K562 (cell line): Measurements from ENCODE around the gene MYOCD. TPM values are rescaled to one million over a fixed set of nuclear protein-coding genes. Genes with fewer than 3 reads are reported as not detected.

ENCODE experiments used
- ATAC-seq: fragments of 200-7000 bp; cut with Tn5 transposase; 3 replicates; pipeline ENCODE4 v1.9.1; 2020; ENCODE audit warnings: moderate library complexity
- BruUV-seq: library from RNA; stranded (reverse); fragments of 400-500 nt; replicated peaks from 2 replicates; lab custom pipeline; 2021; lab: Mats Ljungman, UMichigan
- CTCF ChIA-PET: fragments of 300-600 bp; formaldehyde crosslinking; extraction: SDS; loops from one replicate; lab custom pipeline; 2021; ENCODE audit warnings: low intra/inter-chr PET ratio; lab: Yijun Ruan, JAX
- POLR2A ChIA-PET: fragments of 300-600, 350-650 bp; sonication (Branson Sonifier 250); formaldehyde crosslinking; extraction: SDS; loops from one replicate; lab custom pipeline; 2021; ENCODE audit warnings: antibody characterized with exemption, inconsistent platforms; lab: Yijun Ruan, JAX
- DNase-seq, 4 experiments: peaks; one replicate each; pipeline versions ENCODE4 v3.0.0 to v3.0.0-alpha.2; 2011 to 2018; ENCODE audit warnings: low spot score in 3 of 4, mixed read lengths in 3 of 4; ENCODE audit errors: extremely low read depth in 1 of 4
- FAIRE-seq: peaks from 2 replicates; lab custom pipeline; 2011; peaks lifted over from hg19 to GRCh38; lab: Jason Lieb, UNC
- H2AFZ ChIP-seq: 2 replicates; pipeline ENCODE4 v1.6.0; 2011; ENCODE audit warnings: low read depth, low read length, control low read depth, inconsistent platforms
- H3K27ac ChIP-seq: fragments of 200-600 bp; 3 replicates; pipeline ENCODE4 v1.8.0; 2011; ENCODE audit warnings: low read depth, mild to moderate bottlenecking, control low read depth, inconsistent platforms, low read length, moderate library complexity, mixed read lengths; ENCODE audit errors: extremely low read depth
- H3K27me3 ChIP-seq, 2 experiments: fragments of 300-600 bp in 1 of 2; 2 replicates in 1 of 2; 3 replicates in 1 of 2; pipeline versions ENCODE4 v1.6.0 to v1.8.0; 2011; ENCODE audit warnings: inconsistent platforms in 2 of 2, low read length in 2 of 2, mild to moderate bottlenecking in 1 of 2, mixed read lengths in 1 of 2, moderate library complexity in 1 of 2; ENCODE audit not compliant: control insufficient read depth in 2 of 2, insufficient read depth in 2 of 2
- H3K36me3 ChIP-seq: fragments of 300-600 bp; 3 replicates; pipeline ENCODE4 v1.8.0; 2011; ENCODE audit warnings: mild to moderate bottlenecking, low read length, inconsistent platforms; ENCODE audit not compliant: control insufficient read depth, insufficient read depth
- H3K4me1 ChIP-seq, 2 experiments: fragments of 200-600 bp in 1 of 2; replicated peaks in 1 of 2; 2 replicates in 1 of 2; 3 replicates in 1 of 2; pipeline versions ENCODE4 v1.5.1 to v1.8.0; 2011; ENCODE audit warnings: inconsistent platforms in 2 of 2, low read length in 2 of 2, mild to moderate bottlenecking in 1 of 2, mixed read lengths in 1 of 2, moderate library complexity in 1 of 2; ENCODE audit not compliant: control insufficient read depth in 2 of 2, insufficient read depth in 2 of 2
- H3K4me2 ChIP-seq: 2 replicates; pipeline ENCODE4 v1.6.1; 2011; ENCODE audit warnings: low read length, control low read depth, inconsistent platforms, mixed read lengths; ENCODE audit not compliant: insufficient read depth
- H3K4me3 ChIP-seq: fragments of 200-600 bp; sonication (generic), shearing (Covaris generic); 2 replicates; pipeline ENCODE4 v1.5.1; 2016; ENCODE audit warnings: control low read depth, inconsistent platforms
- H3K79me2 ChIP-seq: fragments of 200-600 bp; 3 replicates; pipeline ENCODE4 v1.8.0; 2011; ENCODE audit warnings: low read length, inconsistent platforms; ENCODE audit not compliant: control insufficient read depth, insufficient read depth
- H3K9ac ChIP-seq, 2 experiments: 2 replicates each; pipeline versions ENCODE4 v1.6.0 to v1.6.1; 2011; ENCODE audit warnings: low read depth in 2 of 2, low read length in 2 of 2, control low read depth in 1 of 2, inconsistent platforms in 1 of 2, mild to moderate bottlenecking in 1 of 2, mixed read lengths in 1 of 2; ENCODE audit not compliant: insufficient read depth in 1 of 2
- H3K9me1 ChIP-seq: one replicate; pipeline ENCODE4 v1.6.0; 2011; ENCODE audit warnings: inconsistent platforms, mild to moderate bottlenecking, low read length, moderate library complexity; ENCODE audit not compliant: control insufficient read depth, insufficient read depth
- H3K9me3 ChIP-seq: replicated peaks from 2 replicates; pipeline ENCODE4 v1.5.1; 2011; ENCODE audit warnings: low read depth, low read length, inconsistent platforms; ENCODE audit not compliant: control insufficient read depth, insufficient read depth
- H4K20me1 ChIP-seq: replicated peaks from 2 replicates; pipeline ENCODE4 v1.6.1; 2011; ENCODE audit warnings: low read length, inconsistent platforms, mixed read lengths; ENCODE audit not compliant: control insufficient read depth, insufficient read depth
- ADNP ChIP-seq: fragments of 200-800 bp; sonication (Bioruptor generic); IDR thresholded peaks from 2 replicates; pipeline ENCODE4 v1.6.1; 2016; ENCODE audit warnings: missing genetic modification characterization, missing compliant biosample characterization
- CBFA2T3 ChIP-seq: fragments of 450-650 bp; IDR thresholded peaks from 2 replicates; pipeline ENCODE4 v1.6.1; 2017
- CCAR2 ChIP-seq: fragments of 200-400 bp; formaldehyde crosslinking; IDR thresholded peaks from 2 replicates; pipeline ENCODE4 v1.6.1; 2017; ENCODE audit warnings: mild to moderate bottlenecking, low read depth, low read length
- DACH1 ChIP-seq: fragments of 450-650 bp; IDR thresholded peaks from 2 replicates; pipeline ENCODE4 v1.6.1; 2018; ENCODE audit not compliant: partially characterized antibody
- FOXM1 ChIP-seq, 2 experiments: fragments of 450-650 bp in 1 of 2; sonication (generic) in 1 of 2; formaldehyde crosslinking in 1 of 2; IDR thresholded peaks; 2 replicates each; pipeline versions ENCODE4 v1.6.1 to v1.9.0; 2017 to 2022; ENCODE audit warnings: low read depth in 2 of 2, mild to moderate bottlenecking in 2 of 2, missing genetic modification reagents in 1 of 2, moderate library complexity in 1 of 2
- HDAC1 ChIP-seq, 2 experiments: fragments of 450-650 bp; IDR thresholded peaks; 2 replicates each; pipeline ENCODE4 v1.6.1; 2016 to 2017; ENCODE audit warnings: inconsistent platforms in 1 of 2, mild to moderate bottlenecking in 1 of 2, moderate library complexity in 1 of 2
- KAT7 ChIP-seq: sonication (generic); formaldehyde crosslinking; IDR thresholded peaks from 2 replicates; pipeline ENCODE4 v1.8.0; 2022; ENCODE audit warnings: missing genetic modification reagents, mild to moderate bottlenecking, borderline replicate concordance
- KLF6 ChIP-seq: fragments of 250-450 bp; sonication (Bioruptor Pico); IDR thresholded peaks from 2 replicates; pipeline ENCODE4 v1.4.0; 2020; ENCODE audit warnings: mild to moderate bottlenecking, moderate library complexity, borderline replicate concordance
- L3MBTL2 ChIP-seq: fragments of 450-650 bp; IDR thresholded peaks from 2 replicates; pipeline ENCODE4 v1.6.1; 2016; ENCODE audit warnings: mild to moderate bottlenecking, moderate library complexity
- MAZ ChIP-seq, 2 experiments: fragments of 450-650 bp in 1 of 2; sonication (generic) in 1 of 2; formaldehyde crosslinking; IDR thresholded peaks in 1 of 2; conservative IDR thresholded peaks in 1 of 2; 2 replicates each; pipeline versions ENCODE4 v1.4.0 to v1.5.0; 2020; ENCODE audit warnings: mild to moderate bottlenecking in 1 of 2, missing genetic modification reagents in 1 of 2
- MYC ChIP-seq, 2 experiments: fragments of 250-450 bp in 1 of 2; sonication (Bioruptor Pico) in 1 of 2; IDR thresholded peaks; 2 replicates each; pipeline versions ENCODE4 v1.5.1 to v1.6.1; 2012 to 2021; ENCODE audit warnings: low read depth in 2 of 2, borderline replicate concordance in 1 of 2, improper control_type of control experiment in 1 of 2, low read length in 1 of 2, mild to moderate bottlenecking in 1 of 2, moderate library complexity in 1 of 2
- PHF21A ChIP-seq: fragments of 450-650 bp; IDR thresholded peaks from 2 replicates; pipeline ENCODE4 v1.6.1; 2017; ENCODE audit warnings: low read depth, borderline replicate concordance
- PRMT5 ChIP-seq: sonication (generic); formaldehyde crosslinking; IDR thresholded peaks from 2 replicates; pipeline ENCODE4 v1.5.0; 2020; ENCODE audit warnings: missing genetic modification reagents
- ZNF217 ChIP-seq: sonication (generic); formaldehyde crosslinking; IDR thresholded peaks from 2 replicates; pipeline ENCODE4 v1.8.0; 2022; ENCODE audit warnings: mild to moderate bottlenecking, missing genetic modification reagents
- ZNF311 ChIP-seq: fragments of 250-450 bp; sonication (Bioruptor Pico); IDR thresholded peaks from 2 replicates; pipeline ENCODE4 v1.4.0; 2020; ENCODE audit warnings: mild to moderate bottlenecking, moderate library complexity
- ZNF695 ChIP-seq: fragments of 450-650 bp; formaldehyde crosslinking; IDR thresholded peaks from 2 replicates; pipeline ENCODE4 v1.4.0; 2020; ENCODE audit warnings: mild to moderate bottlenecking, moderate library complexity
- ZNF696 ChIP-seq: fragments of 250-450 bp; sonication (Bioruptor Pico); conservative IDR thresholded peaks from 2 replicates; pipeline ENCODE4 v1.4.0; 2020; ENCODE audit warnings: mild to moderate bottlenecking, moderate library complexity
- ZNF699 ChIP-seq: fragments of 250-450 bp; sonication (Bioruptor Pico); IDR thresholded peaks from 2 replicates; pipeline ENCODE4 v1.8.0; 2021; ENCODE audit warnings: mild to moderate bottlenecking, moderate library complexity; ENCODE audit not compliant: insufficient replicate concordance
- ZNF785 ChIP-seq: fragments of 250-450 bp; sonication (Bioruptor Pico); IDR thresholded peaks from 2 replicates; pipeline ENCODE4 v1.4.0; 2020; ENCODE audit warnings: mild to moderate bottlenecking
- WGBS: fragments of 100-300 bp; shearing (Covaris generic); methylation state at CpG from one replicate; pipeline ENCODE4 v1.1.6; 2016; ENCODE audit warnings: low coverage, mixed read lengths; ENCODE audit not compliant: insufficient coverage; ENCODE audit errors: missing lambda C conversion rate; 5-methylcytosine and 5-hydroxymethylcytosine counted together
- in situ Hi-C: fragments of 300-500 bp; cut with MboI; formaldehyde crosslinking; loops from 4 replicates; pipeline ENCODE4 v1.15.0; 2018; ENCODE audit warnings: inconsistent platforms, mixed read lengths
- intact Hi-C: fragments of 100-400 bp; cut with micrococcal nuclease; formaldehyde crosslinking; loops from 2 replicates; pipeline ENCODE4 v1.14.2; 2022
- polyA plus RNA-seq, 8 experiments: library from polyadenylated mRNA; depleted of rRNA in 4 of 8; stranded (reverse) in 5 of 8; unstranded in 3 of 8; fragments of >200 nt; fragmentation: Nextera tagmentation in 2 of 8; fragmentation: Illumina TruSeq in 1 of 8; extraction: Ambion mirVana in 2 of 8; extraction: Trizol in 1 of 8; gene quantifications; 2 replicates each; pipeline versions ENCODE4 v1.2.1 to v1.2.3, GENCODE V29; 2011 to 2014; ENCODE audit warnings: inconsistent platforms in 1 of 8, missing spikeins in 1 of 8
- total RNA-seq, 7 experiments: library from RNA; depleted of rRNA in 6 of 7; stranded (reverse); fragments of >200 nt in 6 of 7; fragmentation: Illumina TruSeq in 2 of 7; extraction: Trizol in 2 of 7; gene quantifications; 2 replicates each; pipeline versions ENCODE4 v1.2.1 to v1.2.3, GENCODE V29; 2011 to 2021; ENCODE audit warnings: low replicate concordance in 1 of 7
- TF ChIP-seq, protein P1 (sequence below): fragments of 450-650 bp; formaldehyde crosslinking; IDR thresholded peaks from 2 replicates; pipeline ENCODE4 v1.4.0; 2022; ENCODE audit warnings: missing genetic modification characterization
- TF ChIP-seq, protein P2 (sequence below): fragments of 450-650 bp; IDR thresholded peaks from 2 replicates; pipeline ENCODE4 v1.6.1; 2017; ENCODE audit warnings: mild to moderate bottlenecking, moderate library complexity

MYOCD gene
- total and polyA plus RNA-seq, 9 of the 15 experiments (the other 6 are each of a cell fraction or from before 2014, with no cell fraction given) = not detected

DNA sequence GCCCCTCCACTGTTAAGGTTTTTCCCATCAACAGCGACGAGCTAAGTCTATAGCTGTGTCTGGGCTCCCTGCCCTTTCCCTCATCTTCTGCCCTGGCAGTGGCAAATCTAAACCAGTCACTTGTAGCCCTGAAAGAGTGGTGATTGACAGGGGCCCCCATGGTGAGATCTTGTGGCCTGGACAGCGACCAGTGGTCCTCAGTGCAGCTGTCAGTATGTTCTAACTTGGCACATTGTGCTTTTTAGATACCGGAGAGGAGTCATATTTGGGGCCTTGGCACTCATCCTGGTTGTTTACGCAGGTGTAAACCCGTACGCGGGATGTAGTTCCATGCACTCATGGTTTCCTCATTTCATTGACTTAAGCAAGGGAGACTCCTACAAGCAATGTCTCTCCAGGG lies 66.1 kb downstream of the MYOCD start (continued):
- TF ChIP-seq KLF6 (CRISPR knock-in tag) (no peak), FOXM1 (IDR thresholded peaks at IDR 0.05; ENCODE audit: low read depth) (no peak), FOXM1 (CRISPR knock-in tag; IDR thresholded peaks at IDR 0.05; ENCODE audit: low read depth) (no peak), PHF21A (no peak)
- TF ChIP-seq, all 486 proteins: peak for 0

DNA sequence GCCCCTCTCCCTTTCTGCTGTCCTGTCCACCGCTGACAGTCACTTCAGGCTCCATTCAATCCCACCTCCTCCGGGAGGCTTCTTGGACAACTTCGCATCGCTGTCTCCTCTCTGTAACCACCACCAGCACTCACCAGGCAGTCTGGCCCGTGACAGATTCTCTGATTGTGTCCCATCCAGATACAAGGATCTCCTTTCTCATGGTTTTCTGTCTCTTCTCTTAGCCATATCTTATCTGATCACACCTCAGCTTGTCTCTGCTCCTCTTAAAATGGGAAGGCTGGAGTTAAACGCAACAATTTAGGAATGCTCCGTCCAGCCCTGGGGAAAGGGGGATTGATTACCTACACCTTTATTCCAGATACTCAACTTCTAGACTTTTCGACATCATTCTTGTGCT lies 66.7 kb downstream of the MYOCD start:
- H3K27me3 ChIP-seq = peaks cover 0 to 2% of the 10 kb centered on the region in 2 experiments; a peak in 1 of 5 replicates
- in situ Hi-C loops (no loop called here), intact Hi-C loops (no loop called here)
- no peaks in the 10 kb centered on the region for H3K36me3 ChIP-seq
- H2AFZ ChIP-seq = no peak overlapping the region
- no TSS peak for BruUV-seq
- ATAC-seq = no peak
- H3K4me1 ChIP-seq = no peaks in the 10 kb centered on the region; a peak in 1 of 5 replicates
- CTCF ChIA-PET = no interaction called here
- no peaks in the 10 kb centered on the region for H3K79me2 ChIP-seq
- H4K20me1 ChIP-seq = no peaks in the 10 kb centered on the region
- FAIRE-seq = no peak
- H3K9me3 ChIP-seq = no peaks in the 10 kb centered on the region
- no peak overlapping the region for H3K27ac ChIP-seq
- WGBS = 0% methylated on average over 4 of the region's 8 CpGs
- POLR2A ChIA-PET = no interaction called here
- no peak overlapping the region for H3K4me2 ChIP-seq
- H3K9me1 ChIP-seq = no peaks in the 10 kb centered on the region
- no peak overlapping the region for H3K4me3 ChIP-seq
- no peak overlapping the region for H3K9ac ChIP-seq
- DNase-seq = no peak
- TF ChIP-seq PRMT5 (CRISPR knock-in tag) (no peak), L3MBTL2 (no peak), ZNF217 (no peak), FOXM1 (IDR thresholded peaks at IDR 0.05; ENCODE audit: low read depth) (no peak), FOXM1 (CRISPR knock-in tag; IDR thresholded peaks at IDR 0.05; ENCODE audit: low read depth) (no peak), DACH1 (no peak), ZNF699 (no peak), MYC (IDR thresholded peaks at IDR 0.05; ENCODE audit: low read depth, low read length) (no peak), MYC (CRISPR knock-in tag; IDR thresholded peaks at IDR 0.05; ENCODE audit: borderline replicate concordance, low read depth) (no peak), ZNF311 (CRISPR knock-in tag) (no peak), CBFA2T3 (no peak), ZNF695 (CRISPR knock-in tag) (no peak), ZNF696 (no peak), HDAC1 (IDR thresholded peaks at IDR 0.05) (no peak), KAT7 (CRISPR knock-in tag) (no peak), ZNF785 (no peak), ADNP (tag) (no peak), MAZ (CRISPR knock-in tag; conservative IDR thresholded peaks at IDR 0.05 in 1 of 2, IDR thresholded peaks at IDR 0.05 in 1 of 2) (no peak), CCAR2 (no peak)
- TF ChIP-seq, protein P1, sequence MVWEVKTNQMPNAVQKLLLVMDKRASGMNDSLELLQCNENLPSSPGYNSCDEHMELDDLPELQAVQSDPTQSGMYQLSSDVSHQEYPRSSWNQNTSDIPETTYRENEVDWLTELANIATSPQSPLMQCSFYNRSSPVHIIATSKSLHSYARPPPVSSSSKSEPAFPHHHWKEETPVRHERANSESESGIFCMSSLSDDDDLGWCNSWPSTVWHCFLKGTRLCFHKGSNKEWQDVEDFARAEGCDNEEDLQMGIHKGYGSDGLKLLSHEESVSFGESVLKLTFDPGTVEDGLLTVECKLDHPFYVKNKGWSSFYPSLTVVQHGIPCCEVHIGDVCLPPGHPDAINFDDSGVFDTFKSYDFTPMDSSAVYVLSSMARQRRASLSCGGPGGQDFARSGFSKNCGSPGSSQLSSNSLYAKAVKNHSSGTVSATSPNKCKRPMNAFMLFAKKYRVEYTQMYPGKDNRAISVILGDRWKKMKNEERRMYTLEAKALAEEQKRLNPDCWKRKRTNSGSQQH = no peak
- TF ChIP-seq, protein P2, sequence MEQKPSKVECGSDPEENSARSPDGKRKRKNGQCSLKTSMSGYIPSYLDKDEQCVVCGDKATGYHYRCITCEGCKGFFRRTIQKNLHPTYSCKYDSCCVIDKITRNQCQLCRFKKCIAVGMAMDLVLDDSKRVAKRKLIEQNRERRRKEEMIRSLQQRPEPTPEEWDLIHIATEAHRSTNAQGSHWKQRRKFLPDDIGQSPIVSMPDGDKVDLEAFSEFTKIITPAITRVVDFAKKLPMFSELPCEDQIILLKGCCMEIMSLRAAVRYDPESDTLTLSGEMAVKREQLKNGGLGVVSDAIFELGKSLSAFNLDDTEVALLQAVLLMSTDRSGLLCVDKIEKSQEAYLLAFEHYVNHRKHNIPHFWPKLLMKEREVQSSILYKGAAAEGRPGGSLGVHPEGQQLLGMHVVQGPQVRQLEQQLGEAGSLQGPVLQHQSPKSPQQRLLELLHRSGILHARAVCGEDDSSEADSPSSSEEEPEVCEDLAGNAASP = no peak
